NCI-H1436 (cell line): ENCODE measurements around the gene CFAP97D2.
"Not testable (repeated sequence)": the region's sequence is repeated elsewhere in the genome, so short reads cannot be mapped to it uniquely, and the experiment has no call there.

Experiments used
- DNase-seq: peaks from one replicate; lab custom pipeline; 2025; lab: John Stamatoyannopoulos, UW

Gene CFAP97D2

DNA sequence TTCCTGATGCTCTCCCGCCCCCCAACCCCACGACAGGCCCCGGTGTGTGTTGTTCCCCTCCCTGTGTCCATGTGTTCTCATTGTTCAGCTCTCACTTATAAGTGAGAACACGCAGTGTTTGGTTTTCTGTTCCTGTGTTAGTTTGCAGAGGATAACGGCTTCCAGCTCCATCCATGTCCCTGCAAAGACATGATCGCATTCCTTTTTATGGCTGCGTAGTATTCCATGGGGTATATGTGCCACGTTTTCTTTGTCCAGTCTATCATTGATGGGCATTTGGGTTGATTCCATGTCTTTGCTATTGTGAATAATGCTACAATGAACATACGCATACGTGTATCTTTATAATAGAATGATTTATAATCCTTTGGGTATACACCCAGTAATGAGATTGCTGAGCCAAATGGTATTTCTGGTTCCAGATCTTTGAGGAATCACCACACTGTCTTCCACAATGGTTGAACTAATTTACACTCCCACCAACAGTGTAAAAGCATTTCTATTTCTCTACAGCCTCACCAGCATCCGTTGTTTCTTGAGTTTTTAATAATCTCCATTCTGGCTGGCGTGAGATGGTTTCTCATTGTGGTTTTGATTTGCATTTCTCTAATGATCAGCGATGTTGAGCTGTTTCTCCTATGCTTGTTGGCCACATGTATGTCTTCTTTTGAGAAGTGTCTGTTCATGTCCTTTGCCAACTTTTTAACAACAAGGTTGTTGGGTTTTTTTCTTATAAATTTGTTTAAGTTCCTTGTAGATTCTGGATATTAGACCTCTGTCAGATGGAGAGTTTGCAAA, 20.0 kb upstream of the CFAP97D2 start:
- not testable (repeated sequence) for DNase-seq

DNA sequence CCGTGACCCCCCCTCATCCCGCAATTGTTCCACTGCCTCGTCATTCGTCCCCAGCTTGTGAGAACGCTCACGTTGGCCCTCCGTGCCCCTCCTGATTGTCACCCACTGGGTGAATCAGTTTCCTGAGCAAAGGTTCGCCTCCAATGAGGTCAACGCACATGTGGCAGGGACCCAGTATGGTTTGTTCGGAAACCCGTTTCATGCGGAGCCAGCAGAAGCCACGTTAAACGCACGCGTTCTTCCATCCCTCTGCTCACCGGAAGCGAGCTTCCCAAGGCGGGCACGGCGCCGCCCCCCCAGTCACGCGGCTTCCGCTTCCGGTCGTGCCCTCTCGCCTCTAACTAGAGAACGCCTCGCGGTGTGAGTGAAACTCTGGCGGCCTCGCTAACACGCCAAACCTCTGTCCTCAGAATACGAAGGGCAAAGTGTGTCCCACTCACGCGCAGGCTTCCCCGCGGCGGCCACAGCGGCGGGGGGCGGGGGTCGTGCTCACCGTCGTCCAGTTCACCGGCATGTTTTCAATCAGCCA, 18.0 kb upstream of the CFAP97D2 start:
- DNase-seq = no peak

DNA sequence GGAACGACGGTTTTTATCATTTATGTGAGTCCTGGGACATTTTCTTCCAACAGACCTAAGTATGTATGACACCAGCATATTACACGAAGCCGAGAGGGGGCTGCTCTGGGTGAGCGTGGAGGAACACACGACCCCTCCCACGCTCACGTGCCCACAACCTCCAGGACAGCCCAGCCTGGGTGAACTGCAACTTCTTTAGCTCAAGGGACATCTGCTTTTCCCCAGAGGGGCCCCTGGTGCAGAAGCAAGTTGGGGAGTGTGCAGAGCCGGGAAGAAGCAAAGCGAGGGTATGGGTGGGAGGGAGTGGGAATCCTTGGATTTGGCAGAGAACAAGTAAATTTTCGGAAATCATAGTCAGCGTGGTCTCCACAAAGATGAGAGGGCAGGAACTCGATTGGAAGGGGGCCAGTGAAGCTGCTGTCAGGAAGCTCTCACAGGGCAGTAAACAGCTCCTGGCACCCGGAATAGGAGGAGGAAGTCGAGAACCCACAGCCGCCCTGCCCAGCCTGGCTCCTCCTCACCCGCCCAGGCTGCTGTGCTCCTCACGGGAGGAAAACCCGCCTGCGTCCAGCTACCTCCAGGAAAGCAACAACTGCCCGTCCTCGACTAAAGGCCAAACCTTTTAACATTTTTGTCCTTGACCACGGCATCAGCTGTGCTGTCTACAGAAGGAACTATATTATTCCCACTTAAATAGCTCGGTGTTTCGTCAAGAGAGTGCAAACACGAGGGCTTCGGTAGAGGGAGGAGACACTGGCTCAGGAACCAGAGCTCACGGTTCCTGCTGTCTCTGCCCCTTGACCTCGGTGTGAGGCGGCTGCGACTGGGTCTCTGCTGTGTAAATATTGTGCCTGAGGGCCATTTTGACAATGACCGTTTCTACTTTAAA, 17.2 kb upstream of the CFAP97D2 start:
- no peak for DNase-seq

DNA sequence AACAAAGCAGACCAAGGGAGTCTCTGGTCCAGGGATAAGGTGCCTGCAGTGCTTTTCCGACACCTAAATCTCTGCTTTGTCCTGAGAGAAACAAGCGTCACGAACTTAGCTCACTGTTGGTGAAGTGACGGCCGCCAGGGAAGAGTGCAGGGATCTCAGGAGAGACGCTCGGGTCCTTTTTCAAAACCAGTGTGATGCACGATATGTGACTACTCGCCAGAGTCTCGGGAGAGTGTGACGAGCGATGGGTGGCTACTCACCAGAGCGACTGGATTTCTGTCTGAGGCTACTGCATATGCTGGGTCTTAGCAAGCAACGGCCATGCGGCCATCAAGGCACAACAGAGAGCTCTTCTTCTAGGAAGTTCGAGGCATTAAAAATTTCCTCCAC, 16.5 kb upstream of the CFAP97D2 start:
- DNase-seq = no peak

DNA sequence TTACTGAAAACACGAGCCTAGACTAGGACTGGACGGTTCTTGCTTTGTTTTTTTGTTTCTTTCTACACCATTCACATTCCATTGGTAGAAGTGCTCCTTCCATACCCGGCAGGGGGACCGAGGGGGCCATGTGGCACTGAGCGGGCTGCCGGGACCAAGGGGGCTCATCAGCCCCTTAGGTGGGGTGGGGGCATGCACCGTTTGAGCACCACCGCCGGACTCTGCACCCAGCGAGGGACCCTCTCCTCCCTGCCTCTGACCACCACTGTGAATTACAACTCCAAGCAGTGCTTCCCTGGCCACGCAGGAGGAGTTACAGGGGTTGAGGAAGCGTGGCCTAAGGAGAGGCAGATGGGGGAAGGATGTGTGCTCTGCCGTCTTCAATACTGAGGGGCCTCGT, 15.0 kb upstream of the CFAP97D2 start:
- DNase-seq = no peak

DNA sequence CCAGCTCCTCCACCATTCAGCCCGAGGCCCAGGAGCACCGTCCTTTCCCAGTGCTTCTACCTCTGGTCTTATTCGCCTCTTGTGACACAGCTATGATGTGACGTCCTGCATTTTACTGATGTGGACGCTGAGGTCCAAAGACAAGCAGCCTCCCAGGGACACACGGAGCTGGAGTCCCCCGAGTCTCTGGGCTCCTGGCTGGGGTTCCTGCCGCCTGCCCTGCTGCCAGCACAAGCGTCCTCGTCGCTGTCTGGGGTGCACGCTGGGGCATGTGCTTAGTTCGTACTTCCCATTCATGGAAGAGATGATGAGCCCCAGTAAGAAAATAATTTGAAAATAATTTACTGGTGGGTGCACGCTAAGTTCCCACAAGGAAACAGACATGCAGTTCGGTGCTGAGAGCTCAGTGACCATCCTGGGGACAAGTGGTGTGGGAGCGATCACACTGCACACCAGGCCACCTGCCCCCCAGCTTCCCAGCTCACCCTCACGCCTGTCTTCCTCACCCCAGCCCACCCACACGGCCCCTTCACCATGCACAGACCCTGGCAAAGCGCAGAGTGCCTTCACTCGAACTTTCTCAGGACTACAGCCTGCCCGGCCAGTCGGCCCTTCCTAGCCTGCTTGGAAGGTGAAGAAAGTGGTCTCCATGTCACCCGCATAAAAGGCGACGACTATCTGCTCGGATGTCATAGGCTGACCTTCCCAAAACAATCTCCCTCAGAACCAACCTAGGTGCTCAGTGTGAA, 14.2 kb upstream of the CFAP97D2 start:
- DNase-seq = no peak

DNA sequence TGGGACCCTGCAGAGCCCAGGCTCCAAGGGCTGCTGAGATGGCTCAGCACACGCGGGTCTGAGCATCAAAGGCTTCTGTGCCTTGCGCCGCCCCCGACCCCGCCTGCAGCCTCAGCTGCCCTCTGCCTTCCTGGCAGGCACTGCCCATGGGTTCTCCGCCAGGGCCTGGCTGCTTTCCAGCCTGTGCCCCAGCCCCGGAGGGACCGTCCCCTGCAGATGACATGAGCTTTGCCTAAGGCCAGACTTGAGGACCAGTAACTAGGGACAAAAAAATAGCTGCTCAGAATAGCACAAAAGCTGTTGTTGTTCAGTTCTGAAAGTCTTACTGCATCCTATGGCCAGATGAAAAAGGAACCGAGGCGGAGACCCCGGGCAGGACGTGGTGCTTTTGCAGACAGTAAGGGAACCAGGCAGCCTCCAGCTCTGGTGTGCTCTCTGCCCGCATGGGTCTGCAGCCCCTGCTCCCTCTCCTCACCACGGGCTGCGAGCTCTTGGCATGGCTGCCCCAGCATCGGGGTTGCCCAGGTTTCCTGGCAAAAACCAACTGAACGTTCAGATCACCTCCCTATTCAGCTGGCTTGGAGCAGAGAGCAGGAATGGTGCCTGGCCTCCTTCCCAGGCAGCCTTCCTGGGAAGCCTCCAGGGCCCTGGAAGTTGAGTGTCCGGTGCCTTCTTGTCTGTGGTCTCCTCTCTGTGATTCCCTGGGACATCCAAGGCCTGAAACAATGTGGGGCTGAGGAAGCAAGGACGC, 12.5 kb upstream of the CFAP97D2 start:
- no peak for DNase-seq

DNA sequence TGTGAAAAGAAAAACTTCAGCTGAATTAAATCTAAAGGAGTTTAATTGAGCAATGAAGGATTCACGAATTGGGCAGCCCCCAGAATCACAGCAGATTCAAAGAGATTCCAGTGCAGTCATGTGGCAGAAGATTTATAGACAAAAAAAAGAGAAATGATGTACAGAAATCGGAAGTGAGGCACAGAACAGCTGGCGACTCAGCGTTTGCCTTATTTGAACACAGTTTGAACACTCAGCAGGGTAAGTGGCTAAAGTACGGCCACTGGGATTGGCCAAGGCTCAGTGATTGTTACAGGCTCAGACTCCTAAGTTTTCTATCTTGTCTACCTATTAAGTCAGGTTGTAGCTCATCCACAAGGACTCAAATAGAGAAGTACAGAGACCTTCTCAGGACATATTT, 11.6 kb upstream of the CFAP97D2 start:
- no peak for DNase-seq

DNA sequence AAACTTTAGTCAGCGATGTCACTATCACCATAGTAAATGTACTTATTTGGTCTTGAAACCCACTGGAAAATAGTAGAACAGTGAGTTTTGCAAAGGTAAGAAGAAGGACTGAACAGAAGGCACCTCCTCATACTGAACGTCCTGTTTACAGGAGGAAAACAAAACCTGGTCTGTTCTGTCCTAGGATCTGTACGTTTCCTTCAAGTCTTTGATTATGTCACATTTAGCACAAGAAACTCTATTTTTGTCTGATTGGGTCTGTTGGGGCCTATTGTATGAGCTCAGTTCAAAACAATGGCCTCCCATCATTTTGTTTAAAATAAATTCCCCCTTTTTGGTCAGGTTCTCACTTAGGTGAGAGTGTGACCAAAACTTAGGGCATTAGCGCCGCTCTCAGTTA, 11.2 kb upstream of the CFAP97D2 start:
- no peak for DNase-seq

DNA sequence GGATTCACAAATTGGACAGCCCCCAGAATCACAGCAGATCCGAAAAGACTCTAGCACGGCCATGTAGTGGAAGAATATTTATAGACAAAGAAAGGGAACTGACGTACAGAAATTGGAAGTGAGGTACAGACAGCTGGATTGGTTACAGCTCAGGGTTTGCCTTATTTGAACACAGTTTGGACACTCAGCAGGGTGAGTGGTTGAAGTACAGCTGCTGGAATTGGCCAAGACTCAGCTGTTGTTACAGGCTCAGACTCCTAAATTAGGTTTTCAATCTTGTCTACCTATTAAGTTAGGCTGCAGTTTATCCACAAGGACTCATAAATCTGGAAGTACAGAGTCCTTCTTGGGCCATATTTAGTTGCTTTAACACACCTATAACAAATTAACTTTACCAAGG, 5.8 kb upstream of the CFAP97D2 start:
- no peak for DNase-seq

DNA sequence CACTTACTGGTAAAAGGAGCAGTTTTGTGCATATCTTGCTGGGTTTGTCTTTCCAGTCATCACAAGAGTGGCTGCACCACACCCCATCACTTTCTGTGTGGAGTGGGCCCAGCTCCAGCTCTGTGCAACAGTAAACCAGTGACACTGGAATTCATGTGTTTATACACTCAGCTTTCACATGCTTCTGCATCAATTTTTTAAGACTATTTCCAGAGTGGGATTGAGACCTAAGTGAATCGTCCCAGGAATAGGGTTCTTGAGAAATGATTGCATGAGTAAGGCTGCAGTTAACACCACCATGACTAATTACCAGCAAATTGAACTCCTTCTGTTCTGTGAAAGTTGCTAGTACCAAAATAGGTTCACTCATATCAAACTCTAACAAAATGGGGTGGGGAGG, 5.3 kb upstream of the CFAP97D2 start:
- no peak for DNase-seq

DNA sequence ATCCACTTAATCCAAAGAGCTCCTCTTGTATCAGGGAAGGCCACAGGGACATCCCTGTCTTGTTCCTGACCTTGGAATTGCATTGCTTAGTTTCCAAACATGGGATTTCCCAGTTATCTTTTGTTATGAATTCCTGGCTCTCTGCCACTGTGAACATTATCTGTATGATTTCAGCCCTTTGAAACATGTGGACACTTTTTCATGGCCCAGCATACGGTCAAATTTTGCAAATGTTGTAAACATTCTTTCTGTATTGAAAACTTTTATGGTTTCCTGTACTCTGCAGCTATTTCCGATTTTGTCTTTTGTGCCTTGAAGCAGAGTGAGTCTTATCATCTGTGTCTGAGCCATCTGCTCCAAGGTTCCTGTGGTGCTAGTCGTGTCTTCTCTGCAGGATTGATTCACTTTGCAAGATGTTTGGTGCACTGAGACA, 4.5 kb upstream of the CFAP97D2 start:
- DNase-seq = no peak

DNA sequence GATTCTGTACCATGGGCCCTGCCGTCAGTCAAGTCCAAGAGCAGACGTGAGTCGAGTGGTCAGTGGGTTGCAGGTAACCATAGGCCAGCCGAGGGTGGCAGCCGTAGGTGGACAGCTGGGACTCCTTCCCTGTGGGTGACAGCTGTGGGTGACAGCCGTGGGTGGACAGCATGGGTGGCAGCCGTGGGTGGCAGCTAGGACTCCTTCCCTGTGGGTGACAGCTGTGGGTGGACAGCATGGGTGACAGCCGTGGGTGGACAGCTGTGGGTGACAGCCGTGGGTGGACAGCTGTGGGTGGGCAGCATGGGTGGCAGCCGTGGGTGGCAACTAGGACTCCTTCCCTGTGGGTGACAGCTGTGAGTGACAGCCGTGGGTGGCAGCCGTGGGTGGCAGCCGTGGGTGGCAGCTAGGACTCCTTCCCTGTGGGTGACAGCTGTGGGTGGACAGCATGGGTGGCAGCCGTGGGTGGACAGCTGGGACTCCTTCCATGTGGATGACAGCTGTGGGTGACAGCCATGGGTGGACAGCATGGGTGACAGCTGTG, 2.6 kb upstream of the CFAP97D2 start:
- DNase-seq = not testable (repeated sequence)

DNA sequence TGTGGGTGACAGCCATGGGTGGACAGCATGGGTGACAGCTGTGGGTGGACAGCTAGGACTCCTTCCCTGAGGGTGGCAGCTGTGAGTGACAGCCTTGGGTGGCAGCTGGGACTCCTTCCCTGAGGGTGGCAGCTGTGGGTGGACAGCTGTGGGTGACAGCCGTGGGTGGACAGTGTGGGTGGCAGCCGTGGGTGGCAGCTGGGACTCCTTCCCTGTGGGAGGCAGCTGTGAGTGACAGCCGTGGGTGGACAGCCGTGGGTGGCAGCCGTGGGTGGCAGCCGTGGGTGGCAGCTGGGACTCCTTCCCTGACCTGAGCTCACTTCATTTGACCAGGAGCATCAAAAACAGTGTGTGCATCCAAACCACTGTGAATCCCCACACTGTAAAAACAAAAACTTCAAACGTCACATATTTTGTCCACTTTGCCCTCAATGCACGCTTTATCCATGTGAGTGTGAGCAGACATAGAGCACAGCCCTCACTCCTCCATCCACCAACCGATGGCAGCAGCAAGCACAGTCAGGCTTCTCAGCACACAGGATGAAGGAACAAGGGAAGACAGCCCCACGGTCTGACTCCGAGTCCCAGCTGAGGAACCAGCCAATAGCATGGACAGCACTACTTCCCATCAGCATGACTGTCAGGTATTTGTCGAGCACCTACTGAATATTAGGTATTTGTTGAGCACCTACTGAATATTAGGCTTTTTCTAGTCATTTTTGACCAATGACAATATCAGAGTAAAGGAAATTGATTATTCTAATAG, 1.6 kb upstream of the CFAP97D2 start:
- no peak for DNase-seq

DNA sequence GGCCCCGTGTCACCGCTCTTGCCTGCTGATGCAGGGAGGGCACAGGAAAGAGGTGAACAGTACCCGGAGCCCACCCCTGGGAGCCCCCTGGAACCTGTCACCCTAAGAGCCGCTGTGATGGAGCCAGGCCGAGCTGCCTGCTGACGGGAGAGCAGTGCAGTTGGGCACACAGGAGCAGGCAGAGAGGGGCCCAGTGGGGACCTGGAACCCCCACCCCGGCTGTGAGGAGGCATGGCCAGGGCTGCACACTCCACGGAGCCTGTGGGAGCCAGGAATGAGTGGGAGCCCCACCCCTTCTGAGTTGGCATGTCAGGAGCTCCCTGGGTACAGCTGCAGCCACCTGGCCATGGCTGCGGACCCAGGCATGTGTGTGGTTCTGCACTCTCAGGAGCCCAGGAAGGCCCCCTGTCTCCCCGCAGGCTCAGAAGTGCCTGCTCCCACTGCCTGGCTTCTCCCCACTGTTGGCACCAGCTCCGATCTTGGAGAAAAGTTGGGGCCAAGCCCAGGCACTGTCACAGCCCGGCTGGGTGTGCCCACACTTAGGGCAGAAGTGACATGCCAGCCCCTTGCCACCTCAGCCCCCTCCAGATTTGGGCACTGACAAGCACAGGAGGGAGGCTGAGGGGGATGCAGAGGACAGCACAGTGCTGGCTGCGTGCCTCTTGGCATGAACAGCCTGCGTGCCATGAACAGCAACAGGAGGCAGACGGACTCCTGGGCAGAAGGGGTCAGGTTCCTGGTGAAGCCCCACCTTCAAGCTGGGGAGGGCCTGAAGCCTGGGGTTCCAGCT, 6.3 kb downstream of the CFAP97D2 start:
- DNase-seq = no peak

DNA sequence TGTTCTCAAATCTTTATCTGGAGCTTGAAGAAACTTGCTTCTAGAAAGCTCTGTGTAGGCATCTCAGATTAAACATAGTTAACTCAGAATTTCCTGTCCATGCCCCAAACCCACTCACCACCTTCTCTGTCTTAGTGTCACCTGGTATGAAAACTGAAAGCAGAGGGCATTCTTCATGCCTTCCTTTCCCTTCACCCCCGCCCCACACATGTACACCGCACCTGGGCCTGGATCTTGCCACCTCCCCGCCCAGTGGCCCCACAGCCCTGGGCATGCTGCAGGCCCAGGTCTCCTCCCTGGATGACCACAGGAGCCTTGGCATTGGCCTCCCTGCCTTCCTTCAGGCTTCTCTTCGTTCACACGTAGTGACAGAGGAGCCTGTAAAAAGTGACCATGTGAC, 15.8 kb downstream of the CFAP97D2 start:
- DNase-seq = no peak

DNA sequence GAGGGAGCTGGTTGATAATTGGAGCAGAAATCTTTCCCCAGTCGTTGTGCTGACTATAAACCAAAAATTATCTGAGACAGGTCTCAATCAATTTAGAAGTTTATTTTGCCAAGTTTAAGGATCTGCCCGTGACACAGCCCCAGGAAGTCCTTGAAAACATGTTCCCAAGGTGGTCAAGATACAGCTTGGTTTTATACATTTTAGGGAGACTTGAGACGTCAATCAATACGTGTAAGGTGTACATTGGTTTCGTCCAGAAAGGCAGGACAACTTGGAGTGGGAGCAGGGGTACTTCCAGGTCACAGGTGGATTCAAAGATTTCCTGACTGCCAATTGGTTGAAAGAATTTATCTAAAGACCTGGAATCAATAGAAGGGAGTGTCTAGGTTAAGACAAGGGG, 17.6 kb downstream of the CFAP97D2 start:
- DNase-seq = no peak

DNA sequence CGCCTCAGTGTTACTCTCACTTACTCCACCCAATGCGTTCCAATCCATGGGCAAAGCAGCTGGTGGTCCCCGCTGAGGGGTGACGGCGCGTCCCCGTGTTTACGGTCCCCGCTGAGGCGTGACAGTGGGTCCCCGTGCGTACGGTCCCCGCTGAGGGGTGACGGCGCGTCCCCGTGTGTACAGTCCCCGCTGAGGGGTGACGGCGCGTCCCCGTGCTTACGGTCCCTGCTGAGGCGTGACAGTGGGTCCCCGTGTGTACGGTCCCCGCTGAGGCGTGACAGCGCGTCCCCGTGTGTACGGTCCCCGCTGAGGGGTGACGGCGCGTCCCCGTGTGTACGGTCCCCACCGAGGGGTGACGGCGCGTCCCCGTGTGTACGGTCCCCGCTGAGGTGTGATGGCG, 19.5 kb downstream of the CFAP97D2 start:
- no peak for DNase-seq

DNA sequence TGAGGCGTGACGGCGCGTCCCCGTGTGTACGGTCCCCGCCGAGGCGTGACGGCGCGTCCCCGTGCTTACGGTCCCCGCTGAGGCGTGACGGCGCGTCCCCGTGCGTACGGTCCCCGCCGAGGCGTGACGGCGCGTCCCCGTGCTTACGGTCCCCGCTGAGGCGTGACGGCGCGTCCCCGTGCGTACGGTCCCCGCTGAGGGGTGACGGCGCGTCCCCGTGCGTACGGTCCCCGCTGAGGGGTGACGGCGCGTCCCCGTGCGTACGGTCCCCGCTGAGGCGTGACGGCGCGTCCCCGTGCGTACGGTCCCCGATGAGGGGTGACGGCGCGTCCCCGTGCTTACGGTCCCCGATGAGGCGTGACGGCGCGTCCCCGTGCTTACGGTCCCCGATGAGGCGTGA, 20.5 kb downstream of the CFAP97D2 start:
- DNase-seq = not testable (repeated sequence)

DNA sequence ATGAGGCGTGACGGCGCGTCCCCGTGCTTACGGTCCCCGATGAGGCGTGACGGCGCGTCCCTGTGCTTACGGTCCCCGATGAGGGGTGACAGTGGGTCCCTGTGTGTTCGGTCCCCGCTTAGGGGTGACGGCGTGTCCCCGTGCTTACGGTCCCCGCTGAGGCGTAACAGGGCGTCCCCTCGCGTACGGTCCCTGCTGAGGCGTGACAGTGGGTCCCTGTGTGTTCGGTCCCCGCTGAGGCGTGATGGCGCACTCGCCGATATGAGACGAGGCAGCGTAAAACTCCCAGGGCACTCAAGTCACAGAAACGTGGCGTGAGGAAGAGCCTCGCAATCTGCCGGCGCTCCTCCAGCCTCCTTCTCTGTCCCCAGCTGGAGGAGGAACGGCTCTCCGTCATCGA, 20.9 kb downstream of the CFAP97D2 start:
- no peak for DNase-seq
